ENCODE results near the gene TRAPPC2L. TPM values are rescaled to one million over a fixed set of nuclear protein-coding genes. Genes with fewer than 3 reads are reported as not detected.
"Not testable (repeated sequence)": the region's sequence is repeated elsewhere in the genome, so short reads cannot be mapped to it uniquely, and the experiment has no call there.

Gene TRAPPC2L
- total RNA-seq, 6 donors from 2014 or later = 10.9 to 62.5 (median 32.4) TPM

DNA sequence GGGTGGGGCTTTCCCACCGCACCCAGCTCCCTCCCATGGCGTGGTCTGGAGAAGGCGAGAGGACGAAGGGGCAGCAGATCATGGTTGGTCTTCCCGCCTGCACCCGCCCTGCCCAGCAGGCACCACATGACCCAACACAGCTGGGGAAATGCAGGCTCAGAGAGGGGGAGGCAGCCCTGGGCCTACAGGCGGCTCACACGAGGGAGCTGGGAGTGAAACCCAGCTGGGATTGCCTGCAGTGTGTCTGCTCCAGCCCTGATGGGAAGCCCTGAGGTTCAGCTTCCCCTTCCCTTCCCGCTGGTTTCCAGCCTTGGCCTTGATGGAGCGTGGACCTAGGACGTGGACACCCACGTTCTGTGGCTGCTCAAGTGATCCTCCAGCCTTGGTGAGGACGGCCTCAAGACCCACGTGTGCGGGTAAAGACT, 29.5 kb downstream of the TRAPPC2L start:
- H3K4me1 ChIP-seq = peaks cover 3 to 15% (median 9%) of the 10 kb centered on the region in 4 donors
- H3K36me3 ChIP-seq = peaks cover 0 to 57% (median 24%) of the 10 kb centered on the region in 4 donors
- no peak overlapping the region for H3K4me3 ChIP-seq
- H3K27ac ChIP-seq = peak overlapping the region; percentile 35 to 80 (median 64)
- no peak for TF ChIP-seq POLR2A (IDR thresholded peaks at IDR 0.05)
- peak in 1 of 2 donors; percentile 49 for TF ChIP-seq POLR2AphosphoS5 (IDR thresholded peaks at IDR 0.05)
- TF ChIP-seq, protein P1, sequence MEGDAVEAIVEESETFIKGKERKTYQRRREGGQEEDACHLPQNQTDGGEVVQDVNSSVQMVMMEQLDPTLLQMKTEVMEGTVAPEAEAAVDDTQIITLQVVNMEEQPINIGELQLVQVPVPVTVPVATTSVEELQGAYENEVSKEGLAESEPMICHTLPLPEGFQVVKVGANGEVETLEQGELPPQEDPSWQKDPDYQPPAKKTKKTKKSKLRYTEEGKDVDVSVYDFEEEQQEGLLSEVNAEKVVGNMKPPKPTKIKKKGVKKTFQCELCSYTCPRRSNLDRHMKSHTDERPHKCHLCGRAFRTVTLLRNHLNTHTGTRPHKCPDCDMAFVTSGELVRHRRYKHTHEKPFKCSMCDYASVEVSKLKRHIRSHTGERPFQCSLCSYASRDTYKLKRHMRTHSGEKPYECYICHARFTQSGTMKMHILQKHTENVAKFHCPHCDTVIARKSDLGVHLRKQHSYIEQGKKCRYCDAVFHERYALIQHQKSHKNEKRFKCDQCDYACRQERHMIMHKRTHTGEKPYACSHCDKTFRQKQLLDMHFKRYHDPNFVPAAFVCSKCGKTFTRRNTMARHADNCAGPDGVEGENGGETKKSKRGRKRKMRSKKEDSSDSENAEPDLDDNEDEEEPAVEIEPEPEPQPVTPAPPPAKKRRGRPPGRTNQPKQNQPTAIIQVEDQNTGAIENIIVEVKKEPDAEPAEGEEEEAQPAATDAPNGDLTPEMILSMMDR (IDR thresholded peaks at IDR 0.05) = no peak
- TF ChIP-seq EP300 (IDR thresholded peaks at IDR 0.05) = peak in 1 of 4 donors; percentile 38
- WGBS, 2 donors = 72% methylated on average over 12 of the region's 15 CpGs; no CpG with 5 or more reads in 1 of the 2 donors
- H3K27me3 ChIP-seq = no peaks in the 10 kb centered on the region
- no peaks in the 10 kb centered on the region for H3K9me3 ChIP-seq
- DNase-seq (peak in 1 of 2 donors; percentile 24), ATAC-seq (ENCODE audit: low FRiP score in 2 of 2) (no peak)

DNA sequence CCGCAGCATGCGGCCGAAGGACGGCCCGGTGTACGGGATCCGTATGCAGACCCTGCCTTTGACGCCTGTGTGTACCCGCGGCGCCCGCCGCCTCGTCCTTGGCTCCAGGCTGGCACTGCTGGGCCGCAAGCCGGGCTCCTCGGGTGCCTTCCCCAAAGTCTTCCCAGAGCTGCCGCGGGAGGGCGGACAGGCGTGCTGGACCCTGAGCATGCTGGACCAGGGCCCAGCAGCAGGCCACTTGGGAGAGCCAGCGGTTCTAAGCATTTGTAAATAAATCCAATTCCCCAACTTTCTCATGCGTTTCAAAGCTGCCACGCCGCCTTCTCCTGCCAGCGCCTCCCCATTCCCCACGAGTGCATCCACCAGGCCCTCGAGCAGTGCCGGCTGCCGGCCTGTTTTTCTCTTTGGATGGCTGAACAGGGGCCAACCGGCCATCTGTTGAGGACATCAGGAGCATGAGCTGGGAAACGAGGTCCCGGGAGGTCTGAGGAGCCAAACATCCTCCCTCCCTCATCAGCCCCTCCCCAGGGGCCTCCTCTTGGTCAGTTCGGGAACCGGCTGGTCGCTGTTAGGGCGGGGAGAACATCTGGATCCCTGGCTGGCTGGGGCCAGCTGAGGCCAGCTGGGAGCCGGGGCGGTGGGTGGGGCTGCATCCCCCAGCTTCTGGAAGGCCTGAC, 30.1 kb downstream of the TRAPPC2L start:
- H3K36me3 ChIP-seq = peaks cover 0 to 58% (median 24%) of the 10 kb centered on the region in 4 donors
- DNase-seq = peak; percentile 59 to 89
- TF ChIP-seq POLR2AphosphoS5 (IDR thresholded peaks at IDR 0.05) = peak; percentile 67 to 87
- peak in 1 of 4 donors; percentile 52 for TF ChIP-seq EP300 (IDR thresholded peaks at IDR 0.05)
- TF ChIP-seq POLR2A (IDR thresholded peaks at IDR 0.05) = no peak
- H3K4me1 ChIP-seq = peaks cover 3 to 14% (median 8%) of the 10 kb centered on the region in 4 donors
- H3K27me3 ChIP-seq = no peaks in the 10 kb centered on the region
- peak overlapping the region; percentile 35 to 80 (median 67) for H3K27ac ChIP-seq
- no peaks in the 10 kb centered on the region for H3K9me3 ChIP-seq
- no peak overlapping the region for H3K4me3 ChIP-seq
- WGBS, 2 donors = 75 to 79% methylated on average over 27 to 36 of the region's 39 CpGs
- peak; percentile 31 to 50 for ATAC-seq (ENCODE audit: low FRiP score in 2 of 2)

DNA sequence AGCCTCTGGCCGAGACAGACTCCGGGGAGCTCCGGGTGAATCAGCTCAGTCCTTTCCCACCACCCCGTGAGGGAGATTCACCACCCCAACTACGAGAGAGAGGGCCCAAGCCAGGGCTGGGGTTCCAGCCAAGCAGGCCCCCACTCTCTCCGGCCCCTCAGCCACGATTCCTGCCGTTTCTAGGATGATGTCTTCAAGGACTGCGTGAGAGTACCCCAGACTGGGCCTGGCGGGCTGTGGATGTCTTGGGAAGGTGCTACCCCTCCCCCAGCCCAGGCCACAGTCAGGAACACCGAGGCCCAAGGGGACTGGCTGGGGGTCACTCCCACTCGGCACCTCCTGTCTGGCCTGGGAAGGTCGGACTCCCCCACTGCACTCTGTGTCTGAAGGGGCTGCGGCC, 31.1 kb downstream of the TRAPPC2L start:
- TF ChIP-seq POLR2A (IDR thresholded peaks at IDR 0.05) = no peak
- no peak for TF ChIP-seq POLR2AphosphoS5 (IDR thresholded peaks at IDR 0.05)
- TF ChIP-seq, protein P1 (IDR thresholded peaks at IDR 0.05) = no peak
- TF ChIP-seq EP300 (IDR thresholded peaks at IDR 0.05) = no peak
- H3K36me3 ChIP-seq = peaks cover 0 to 53% (median 21%) of the 10 kb centered on the region in 4 donors
- peak overlapping the region; percentile 42 to 80 (median 72) for H3K27ac ChIP-seq
- no peak for DNase-seq
- H3K4me1 ChIP-seq = peaks cover 3 to 14% (median 6%) of the 10 kb centered on the region in 4 donors
- no peak for ATAC-seq (ENCODE audit: low FRiP score in 2 of 2)
- 80% methylated on average over 9 of the region's 14 CpGs; no CpG with 5 or more reads in 1 of the 2 donors for WGBS, 2 donors
- no peak overlapping the region for H3K4me3 ChIP-seq
- no peaks in the 10 kb centered on the region for H3K27me3 ChIP-seq
- no peaks in the 10 kb centered on the region for H3K9me3 ChIP-seq

GRCh38 chr16:88888461-88889387, 31.8 kb downstream of the TRAPPC2L start:
- no peaks in the 10 kb centered on the region for H3K9me3 ChIP-seq
- 70 to 77% methylated on average over 15 to 28 of the region's 30 CpGs for WGBS, 2 donors
- no peak overlapping the region for H3K4me3 ChIP-seq
- ATAC-seq (ENCODE audit: low FRiP score in 2 of 2) = no peak
- peaks cover 0 to 46% (median 18%) of the 10 kb centered on the region in 4 donors for H3K36me3 ChIP-seq
- no peaks in the 10 kb centered on the region for H3K27me3 ChIP-seq
- peak overlapping the region; percentile 10 to 80 (median 72) for H3K27ac ChIP-seq
- H3K4me1 ChIP-seq = peaks cover 3 to 14% (median 6%) of the 10 kb centered on the region in 4 donors
- peak in 1 of 2 donors; percentile 82 for DNase-seq
- TF ChIP-seq EP300 (IDR thresholded peaks at IDR 0.05) (no peak), POLR2AphosphoS5 (IDR thresholded peaks at IDR 0.05) (peak; percentile 23 to 33), POLR2A (IDR thresholded peaks at IDR 0.05) (no peak)
- TF ChIP-seq, protein P1 (IDR thresholded peaks at IDR 0.05) = no peak

DNA sequence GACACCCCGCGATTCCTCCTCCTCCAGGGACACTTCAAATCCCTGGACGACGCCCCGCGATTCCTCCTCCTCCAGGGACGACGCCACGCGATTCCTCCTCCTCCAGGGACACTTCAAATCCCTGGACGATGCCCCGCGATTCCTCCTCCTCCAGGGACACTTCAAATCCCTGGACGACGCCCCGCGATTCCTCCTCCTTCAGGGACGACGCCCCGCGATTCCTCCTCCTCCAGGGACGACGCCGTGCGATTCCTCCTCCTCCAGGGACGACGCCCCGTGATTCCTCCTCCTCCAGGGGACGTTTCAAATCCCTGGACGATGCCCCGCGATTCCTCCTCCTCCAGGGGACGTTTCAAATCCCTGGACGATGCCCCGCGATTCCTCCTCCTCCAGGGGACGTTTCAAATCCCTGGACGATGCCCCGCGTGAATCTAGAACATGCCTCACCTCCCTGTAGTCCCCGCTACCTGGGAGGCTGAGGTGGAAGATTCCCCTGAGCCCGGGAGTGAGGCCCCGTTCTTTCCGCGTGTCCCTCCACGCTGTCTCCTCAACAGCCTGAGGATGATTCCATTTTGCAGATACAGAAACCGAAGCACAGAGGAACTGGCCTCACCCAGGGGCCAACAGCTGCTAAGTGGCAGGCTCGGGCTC, 32.9 kb downstream of the TRAPPC2L start:
- H3K27ac ChIP-seq = peak overlapping the region in 2 of 4 donors; percentile 54 to 61
- not testable (repeated sequence) for ATAC-seq (ENCODE audit: low FRiP score in 2 of 2); H3K27me3 ChIP-seq; H3K4me3 ChIP-seq; DNase-seq; H3K9me3 ChIP-seq
- H3K36me3 ChIP-seq = peaks cover 0 to 35% (median 9%) of the 10 kb centered on the region in 4 donors
- H3K4me1 ChIP-seq = peaks cover 3 to 14% (median 6%) of the 10 kb centered on the region in 4 donors
- 89 to 93% methylated on average over 37 to 47 of the region's 48 CpGs for WGBS, 2 donors

All from upper lobe of left lung (tissue), 6 donors.